H9 (cell line): ENCODE data around the gene IL1RAP. TPM values are rescaled to one million over a fixed set of nuclear protein-coding genes. Genes with fewer than 3 reads are reported as not detected.

Experiments used
- DNase-seq: peaks from one replicate; pipeline ENCODE4 v3.0.0-alpha.2; 2017
- H2AFZ ChIP-seq: one replicate; pipeline ENCODE4 v1.6.1; 2013; ENCODE audit warnings: mild to moderate bottlenecking, low read length, control low read depth, moderate library complexity
- H2AK5ac ChIP-seq: 2 replicates; pipeline ENCODE4 v1.6.1; 2013; ENCODE audit warnings: low read length, control low read depth, mixed read lengths; ENCODE audit not compliant: insufficient read length
- H2BK120ac ChIP-seq: one replicate; pipeline ENCODE4 v1.6.1; 2013; ENCODE audit warnings: low read depth, mild to moderate bottlenecking, low read length, control low read depth, inconsistent platforms; ENCODE audit not compliant: poor library complexity, severe bottlenecking
- H2BK12ac ChIP-seq: 2 replicates; pipeline ENCODE4 v1.6.1; 2013; ENCODE audit warnings: low read length, control low read depth, mixed read lengths, low read depth; ENCODE audit not compliant: insufficient read length
- H2BK15ac ChIP-seq: 2 replicates; pipeline ENCODE4 v1.6.1; 2013; ENCODE audit warnings: low read depth, low read length, control low read depth
- H2BK20ac ChIP-seq: one replicate; pipeline ENCODE4 v1.6.1; 2013; ENCODE audit warnings: low read depth, mild to moderate bottlenecking, low read length, control low read depth, inconsistent platforms; ENCODE audit not compliant: poor library complexity, severe bottlenecking
- H2BK5ac ChIP-seq: 2 replicates; pipeline ENCODE4 v1.6.1; 2013; ENCODE audit warnings: low read length, control low read depth, mixed read lengths; ENCODE audit not compliant: insufficient read length
- H3K14ac ChIP-seq: 2 replicates; pipeline ENCODE4 v1.6.1; 2013; ENCODE audit warnings: low read length, control low read depth; ENCODE audit not compliant: insufficient read depth
- H3K18ac ChIP-seq: 2 replicates; pipeline ENCODE4 v1.6.1; 2013; ENCODE audit warnings: low read depth, mild to moderate bottlenecking, mixed read lengths, low read length, control low read depth; ENCODE audit not compliant: insufficient read length
- H3K23ac ChIP-seq: 2 replicates; pipeline ENCODE4 v1.6.1; 2013; ENCODE audit warnings: low read length, control low read depth, mixed read lengths, low read depth; ENCODE audit not compliant: insufficient read length
- H3K23me2 ChIP-seq: 2 replicates; pipeline ENCODE4 v1.6.1; 2013; ENCODE audit warnings: low read depth, mild to moderate bottlenecking, mixed read lengths, low read length, control low read depth; ENCODE audit not compliant: insufficient read length, poor library complexity, severe bottlenecking
- H3K27ac ChIP-seq: 2 replicates; pipeline ENCODE4 v1.5.1; 2013; ENCODE audit warnings: low read length, control low read depth, mixed read lengths, low read depth; ENCODE audit not compliant: insufficient read length
- H3K27me3 ChIP-seq: 2 replicates; pipeline ENCODE4 v1.6.1; 2013; ENCODE audit warnings: low read length, control low read depth, inconsistent platforms; ENCODE audit not compliant: insufficient read depth
- H3K4ac ChIP-seq: 2 replicates; pipeline ENCODE4 v1.6.1; 2013; ENCODE audit warnings: low read depth, mild to moderate bottlenecking, control low read depth, inconsistent platforms, low read length, moderate library complexity
- H3K4me1 ChIP-seq: 2 replicates; pipeline ENCODE4 v1.6.1; 2013; ENCODE audit warnings: low read length, control low read depth, inconsistent platforms; ENCODE audit not compliant: insufficient read depth
- H3K4me2 ChIP-seq: 2 replicates; pipeline ENCODE4 v1.6.1; 2013; ENCODE audit warnings: low read length, control low read depth, mixed read lengths; ENCODE audit not compliant: insufficient read length, insufficient read depth
- H3K56ac ChIP-seq: 2 replicates; pipeline ENCODE4 v1.6.1; 2013; ENCODE audit warnings: low read depth, mild to moderate bottlenecking, mixed read lengths, low read length, control low read depth; ENCODE audit not compliant: insufficient read length
- H3K79me1 ChIP-seq: 2 replicates; pipeline ENCODE4 v1.6.1; 2013; ENCODE audit warnings: low read depth, mild to moderate bottlenecking, moderate library complexity, low read length, control low read depth, inconsistent platforms; ENCODE audit not compliant: insufficient read depth, poor library complexity, severe bottlenecking
- H3K79me2 ChIP-seq: 2 replicates; pipeline ENCODE4 v1.6.1; 2013; ENCODE audit warnings: low read length, control low read depth, inconsistent platforms; ENCODE audit not compliant: insufficient read depth
- H3K9ac ChIP-seq: 2 replicates; pipeline ENCODE4 v1.6.1; 2013; ENCODE audit warnings: low read length, control low read depth, mixed read lengths; ENCODE audit not compliant: insufficient read length; ENCODE audit errors: extremely low read depth
- H3K9me3 ChIP-seq: one replicate; pipeline ENCODE4 v1.6.1; 2013; ENCODE audit warnings: low read depth, low read length, inconsistent platforms; ENCODE audit not compliant: control insufficient read depth
- H3T11ph ChIP-seq: one replicate; pipeline ENCODE4 v1.6.1; 2013; ENCODE audit warnings: mild to moderate bottlenecking, low read length, control low read depth, inconsistent platforms
- H4K20me1 ChIP-seq: one replicate; pipeline ENCODE4 v1.6.1; 2013; ENCODE audit not compliant: control insufficient read depth, insufficient read length, insufficient read depth
- H4K5ac ChIP-seq: 2 replicates; pipeline ENCODE4 v1.6.1; 2013; ENCODE audit warnings: low read depth, mild to moderate bottlenecking, mixed read lengths, low read length, control low read depth; ENCODE audit not compliant: insufficient read length
- H4K8ac ChIP-seq: replicated peaks from 2 replicates; pipeline ENCODE4 v1.6.1; 2013; ENCODE audit warnings: low read length, control low read depth, mixed read lengths, low read depth; ENCODE audit not compliant: insufficient read length
- H4K91ac ChIP-seq: 2 replicates; pipeline ENCODE4 v1.6.1; 2013; ENCODE audit warnings: low read depth, mild to moderate bottlenecking, moderate library complexity, mixed read lengths, low read length, control low read depth; ENCODE audit not compliant: insufficient read length
- H3K27ac Mint-ChIP-seq, 3 experiments: 2 replicates in 2 of 3; 3 replicates in 1 of 3; pipeline ENCODE4 v1.8.0; 2020 to 2021; ENCODE audit warnings: mixed read lengths in 3 of 3, mild to moderate bottlenecking in 1 of 3, moderate library complexity in 1 of 3
- H3K27me3 Mint-ChIP-seq: 2 replicates; pipeline ENCODE4 v1.8.0; 2021; ENCODE audit warnings: low read depth, mild to moderate bottlenecking, moderate library complexity, mixed read lengths
- H3K36me3 Mint-ChIP-seq, 3 experiments: 2 replicates in 2 of 3; 3 replicates in 1 of 3; pipeline ENCODE4 v1.8.0; 2020 to 2021; ENCODE audit warnings: low read depth in 3 of 3, mixed read lengths in 3 of 3; ENCODE audit not compliant: insufficient read depth in 1 of 3
- H3K4me1 Mint-ChIP-seq, 2 experiments: 2 replicates each; pipeline ENCODE4 v1.8.0; 2020; ENCODE audit warnings: mixed read lengths in 2 of 2
- H3K4me3 Mint-ChIP-seq, 2 experiments: 2 replicates in 1 of 2; 3 replicates in 1 of 2; pipeline ENCODE4 v1.8.0; 2020 to 2021; ENCODE audit warnings: mild to moderate bottlenecking in 2 of 2, mixed read lengths in 2 of 2, moderate library complexity in 1 of 2
- H3K9me3 Mint-ChIP-seq, 2 experiments: 2 replicates in 1 of 2; 3 replicates in 1 of 2; pipeline ENCODE4 v1.8.0; 2020; ENCODE audit warnings: mild to moderate bottlenecking in 2 of 2, mixed read lengths in 2 of 2, moderate library complexity in 1 of 2
- WGBS: extraction: QIAGEN DNeasy Blood & Tissue Kit; methylation state at CpG from one replicate; pipeline ENCODE4 v1.1.7; 2013; ENCODE audit warnings: missing lambda C conversion rate, low lambda C conversion rate, mixed read lengths; ENCODE audit not compliant: insufficient read length; ENCODE audit errors: extremely low coverage; 5-methylcytosine and 5-hydroxymethylcytosine counted together
- total RNA-seq: library from RNA; stranded (reverse); gene quantifications from 2 replicates; pipeline ENCODE4 v1.2.1, GENCODE V29; 2021
- TF ChIP-seq, protein P1 (sequence below): fragments of 200-600 bp; sonication (generic); conservative IDR thresholded peaks from 3 replicates; pipeline ENCODE4 v1.8.0; 2021; ENCODE audit warnings: antibody characterized with exemption, mild to moderate bottlenecking

IL1RAP gene
- total RNA-seq, 1 experiment from 2014 or later: 4.6 TPM

DNA sequence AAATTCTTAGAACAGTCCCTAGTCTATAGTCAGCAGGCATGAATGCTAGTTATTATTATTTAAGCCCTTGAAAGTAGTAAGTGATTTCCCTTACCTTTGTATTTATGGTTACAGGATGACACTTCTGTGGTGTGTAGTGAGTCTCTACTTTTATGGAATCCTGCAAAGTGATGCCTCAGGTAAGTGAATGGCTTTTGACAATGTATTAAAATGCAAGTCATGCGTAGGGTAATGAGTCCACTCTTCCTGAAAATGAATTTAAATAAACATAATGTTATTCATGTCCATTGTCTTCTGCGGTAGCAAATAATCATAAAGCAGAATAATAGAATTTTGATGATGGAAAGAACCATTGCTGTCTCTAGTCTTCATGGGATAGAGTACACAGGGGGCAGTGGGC is 50.3 kb downstream of the IL1RAP start:
- Histone ChIP-seq H2BK20ac (no peak overlapping the region), H2AK5ac (no peak overlapping the region), H2BK120ac (no peak overlapping the region), H3K4ac (no peak overlapping the region), H2BK5ac (no peak overlapping the region), H3K9me3 (no peaks in the 10 kb centered on the region), H4K20me1 (no peaks in the 10 kb centered on the region), H2BK15ac (no peak overlapping the region), H2AFZ (no peak overlapping the region), H3K79me2 (no peaks in the 10 kb centered on the region), H4K8ac (no peak overlapping the region), H3K4me2 (no peak overlapping the region), H3K14ac (no peak overlapping the region), H3K9ac (no peak overlapping the region), H4K91ac (no peak overlapping the region), H3K4me1 (peaks cover 4% of the 10 kb centered on the region; the same call in 1 of the 2 replicates), H2BK12ac (no peak overlapping the region), H4K5ac (no peak overlapping the region), H3K27ac (no peak overlapping the region), H3T11ph (no peak overlapping the region), H3K79me1 (no peaks in the 10 kb centered on the region), H3K27me3 (no peaks in the 10 kb centered on the region), H3K23me2 (no peaks in the 10 kb centered on the region), H3K18ac (no peak overlapping the region), H3K56ac (no peak overlapping the region), H3K23ac (no peak overlapping the region)
- H3K27ac Mint-ChIP-seq: no peak overlapping the region
- peaks cover 14 to 18% of the 10 kb centered on the region in 2 experiments for H3K4me1 Mint-ChIP-seq
- TF ChIP-seq, protein P1, sequence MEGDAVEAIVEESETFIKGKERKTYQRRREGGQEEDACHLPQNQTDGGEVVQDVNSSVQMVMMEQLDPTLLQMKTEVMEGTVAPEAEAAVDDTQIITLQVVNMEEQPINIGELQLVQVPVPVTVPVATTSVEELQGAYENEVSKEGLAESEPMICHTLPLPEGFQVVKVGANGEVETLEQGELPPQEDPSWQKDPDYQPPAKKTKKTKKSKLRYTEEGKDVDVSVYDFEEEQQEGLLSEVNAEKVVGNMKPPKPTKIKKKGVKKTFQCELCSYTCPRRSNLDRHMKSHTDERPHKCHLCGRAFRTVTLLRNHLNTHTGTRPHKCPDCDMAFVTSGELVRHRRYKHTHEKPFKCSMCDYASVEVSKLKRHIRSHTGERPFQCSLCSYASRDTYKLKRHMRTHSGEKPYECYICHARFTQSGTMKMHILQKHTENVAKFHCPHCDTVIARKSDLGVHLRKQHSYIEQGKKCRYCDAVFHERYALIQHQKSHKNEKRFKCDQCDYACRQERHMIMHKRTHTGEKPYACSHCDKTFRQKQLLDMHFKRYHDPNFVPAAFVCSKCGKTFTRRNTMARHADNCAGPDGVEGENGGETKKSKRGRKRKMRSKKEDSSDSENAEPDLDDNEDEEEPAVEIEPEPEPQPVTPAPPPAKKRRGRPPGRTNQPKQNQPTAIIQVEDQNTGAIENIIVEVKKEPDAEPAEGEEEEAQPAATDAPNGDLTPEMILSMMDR: no peak
- DNase-seq: no peak
- H3K4me3 Mint-ChIP-seq: no peak overlapping the region
- WGBS: no CpG with 5 or more reads among the region's 2 CpGs
- no peaks in the 10 kb centered on the region for H3K9me3 Mint-ChIP-seq
- no peaks in the 10 kb centered on the region for H3K27me3 Mint-ChIP-seq
- H3K36me3 Mint-ChIP-seq: peaks cover 0 to 2% (median 0%) of the 10 kb centered on the region in 3 experiments; a peak in 2 of 7 replicates
